Left ventricle myocardium superior (tissue), 1 donor: Measurements from ENCODE around the gene EIF5B. TPM values are rescaled to one million over a fixed set of nuclear protein-coding genes. Genes with fewer than 3 reads are reported as not detected.

Experiments
- ATAC-seq: fragments of 200-7000 bp; cut with Tn5 transposase; one replicate; pipeline ENCODE4 v1.9.1; 2020; ENCODE audit warnings: mild to moderate bottlenecking, moderate library complexity
- DNase-seq: peaks from one replicate; pipeline ENCODE4 v3.0.0-alpha.2; 2020
- intact Hi-C: fragments of 100-400 bp; cut with micrococcal nuclease; formaldehyde crosslinking; loops from one replicate; pipeline ENCODE4 v1.11.0; 2022
- total RNA-seq: library from RNA; stranded (reverse); fragmentation: NEBNext Ultra II Directional; extraction: Animal tissue kit (Norgen Biotek cat#: 25700); gene quantifications from one replicate; pipeline ENCODE4 v1.2.1, GENCODE V29; 2021
- donor health status: DM: no; HTN: yes; CAD: no; lungs with severe emphysema.

EIF5B gene
- total RNA-seq, 1 donor from 2014 or later = 89.4 TPM

DNA sequence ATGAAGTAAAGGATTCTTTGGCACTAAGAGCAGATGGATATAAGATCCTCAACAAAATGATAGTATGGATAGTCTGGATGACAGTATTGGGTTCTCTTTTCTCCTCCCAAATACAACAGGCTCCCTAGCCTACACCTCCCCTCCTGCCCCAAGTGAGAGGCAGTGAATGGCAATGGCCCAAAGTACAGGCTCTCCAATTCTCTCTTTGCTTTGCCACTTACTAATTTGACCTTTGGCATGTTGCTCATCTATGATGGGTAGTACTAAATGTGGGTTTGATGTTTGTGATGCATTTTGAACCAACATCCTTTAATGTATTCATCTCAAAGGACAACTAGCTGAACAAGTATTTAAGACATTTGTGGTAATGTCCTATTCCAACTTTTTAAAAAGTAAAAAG is 65.9 kb downstream of the EIF5B start:
- ATAC-seq = peak; percentile 3
- intact Hi-C loops = no loop called here
- DNase-seq = no peak

DNA sequence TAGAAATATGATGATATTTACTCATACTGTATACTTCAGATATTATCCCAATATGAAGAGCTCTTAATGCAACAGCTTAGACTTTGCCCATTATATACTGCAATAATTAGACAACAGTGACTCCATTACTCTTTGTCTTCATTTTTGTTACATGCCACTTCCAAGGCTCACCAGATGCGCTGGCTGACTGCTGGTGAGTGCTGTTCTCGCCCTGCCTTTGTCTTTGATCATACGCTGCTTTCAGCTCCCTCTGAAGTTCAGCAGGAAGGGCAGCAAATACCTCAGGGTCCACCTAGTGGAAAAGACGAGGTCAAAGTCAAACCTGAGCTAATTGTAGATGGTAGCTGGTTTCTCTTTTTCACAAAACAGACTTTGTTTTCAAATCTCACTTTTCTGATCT is 66.3 kb downstream of the EIF5B start:
- DNase-seq (no peak), ATAC-seq (peak; percentile 67)
- intact Hi-C loops = no loop called here

DNA sequence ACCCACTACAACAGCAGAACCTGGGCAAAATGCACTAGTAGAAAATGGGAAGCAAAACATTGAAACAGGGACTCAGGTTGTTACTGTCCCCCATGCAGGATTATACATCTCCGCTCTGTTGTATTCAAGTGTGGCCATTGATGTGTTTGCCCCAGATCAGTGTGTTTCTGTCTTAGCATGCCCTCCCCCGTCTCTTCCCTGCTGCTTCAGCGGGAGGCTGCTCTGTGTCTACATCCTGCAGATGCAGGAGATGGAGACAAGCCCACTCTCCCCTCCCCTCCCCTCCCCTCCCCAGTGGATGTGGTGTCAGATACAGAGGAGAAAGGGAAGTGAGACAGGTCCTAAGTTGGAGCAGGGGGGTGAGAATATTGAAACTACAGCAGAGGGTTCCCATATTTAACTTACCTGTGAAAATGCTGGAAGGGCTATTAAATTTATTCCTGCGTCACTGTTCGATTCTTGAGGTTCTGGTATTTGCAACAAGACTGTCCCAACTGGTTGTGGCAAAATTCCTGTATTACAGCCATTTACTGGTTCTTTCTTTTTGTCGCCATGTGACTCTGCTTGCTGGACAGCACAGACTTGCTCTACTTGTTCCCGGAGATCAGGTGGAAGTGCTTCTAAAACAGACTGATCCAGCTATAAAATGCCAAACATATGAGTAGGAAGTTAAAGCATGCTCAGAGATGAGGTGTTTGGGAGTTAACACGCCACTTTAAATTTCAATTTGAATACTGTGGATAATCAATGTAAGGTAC is 67.0 kb downstream of the EIF5B start:
- ATAC-seq = peak; percentile 39
- intact Hi-C loops = no loop called here
- no peak for DNase-seq

- intact Hi-C loops = no loop called here
- DNase-seq = no peak
- ATAC-seq = peak; percentile 89
Observed at GRCh38 chr2:99404797-99405669, 67.8 kb downstream of the EIF5B start.

DNA sequence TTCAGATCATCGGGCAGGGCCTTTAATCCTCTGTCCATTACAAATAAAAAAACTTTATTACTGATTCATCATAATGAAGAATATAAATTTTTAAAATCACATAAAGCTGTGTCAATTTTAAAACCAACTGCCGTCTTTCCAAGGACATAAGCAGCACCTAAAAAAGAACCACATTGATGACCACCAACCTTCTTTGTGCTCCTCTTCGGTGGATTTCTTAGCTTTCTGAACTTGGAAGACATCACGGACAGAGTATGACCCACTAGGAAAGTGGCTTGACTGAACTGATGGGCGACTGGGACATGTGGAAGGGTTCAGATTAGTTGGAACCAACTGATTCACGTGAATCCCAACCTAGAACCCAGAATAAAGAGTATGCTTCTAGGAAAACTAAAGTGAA is 68.9 kb downstream of the EIF5B start:
- no peak for DNase-seq
- no peak for ATAC-seq
- intact Hi-C loops = no loop called here

- no peak for ATAC-seq
Observed at GRCh38 chr2:99410276-99410675, 73.1 kb downstream of the EIF5B start.

GRCh38 chr2:99414566-99414965 is 77.4 kb downstream of the EIF5B start:
- ATAC-seq (no peak), DNase-seq (no peak)
- intact Hi-C loops = no loop called here

More at GRCh38 chr2:99410276-99410675, 73.1 kb downstream of the EIF5B start:
- DNase-seq = no peak
- intact Hi-C loops = no loop called here

DNA sequence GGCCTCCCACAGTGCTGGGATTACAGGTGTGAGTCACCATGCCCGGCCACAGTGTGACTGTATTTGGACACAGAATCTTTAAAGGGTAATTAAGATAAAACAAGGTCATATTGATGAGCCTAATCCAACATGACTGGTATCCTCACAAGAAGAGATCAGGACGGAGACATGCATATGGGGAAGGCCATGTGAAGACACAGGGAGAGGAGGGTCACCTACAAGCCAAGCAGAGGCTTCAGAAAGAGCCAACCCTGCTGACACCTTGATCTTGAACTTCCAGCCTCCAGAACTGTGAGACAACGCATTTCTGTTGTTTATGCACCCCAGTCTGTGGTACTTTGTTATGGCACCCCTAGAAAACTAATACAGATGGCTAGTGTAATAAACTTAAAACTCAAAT is 80.2 kb downstream of the EIF5B start:
- ATAC-seq (no peak), DNase-seq (no peak)
- intact Hi-C loops = no loop called here

- no peak for DNase-seq
- intact Hi-C loops = no loop called here
- no peak for ATAC-seq
Observed at GRCh38 chr2:99420031-99420430, 82.8 kb downstream of the EIF5B start.

DNA sequence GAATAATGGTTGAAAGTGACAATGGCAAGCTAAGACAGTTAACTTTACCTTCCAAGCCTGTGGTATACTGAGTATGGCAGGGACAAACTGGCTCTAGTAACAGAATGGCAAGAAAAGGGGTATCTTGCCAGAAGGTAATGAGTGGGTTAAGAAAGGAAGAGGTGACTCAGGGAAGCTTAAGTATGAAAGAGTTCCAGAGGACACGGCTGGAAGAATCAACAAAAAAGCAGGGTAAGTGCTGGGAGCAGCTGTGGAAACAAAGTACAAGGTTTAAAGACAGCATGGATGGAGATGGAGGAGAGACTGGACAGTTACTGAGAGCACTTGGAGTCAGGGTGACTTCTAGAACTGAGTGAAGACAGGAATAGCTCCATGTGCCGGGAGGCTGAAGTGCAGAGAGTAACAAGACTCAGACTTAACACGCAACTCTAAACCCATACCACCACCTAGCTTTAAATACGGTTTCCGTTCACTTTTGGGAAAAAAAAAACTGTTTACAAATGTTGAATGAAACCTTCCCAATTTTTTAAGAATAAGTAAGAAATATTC is 83.6 kb downstream of the EIF5B start:
- intact Hi-C loops = no loop called here
- DNase-seq (no peak), ATAC-seq (peak; percentile 87)

GRCh38 chr2:99421469-99421868 is 84.3 kb downstream of the EIF5B start:
- intact Hi-C loops = no loop called here
- ATAC-seq (peak; percentile 46), DNase-seq (no peak)

DNA sequence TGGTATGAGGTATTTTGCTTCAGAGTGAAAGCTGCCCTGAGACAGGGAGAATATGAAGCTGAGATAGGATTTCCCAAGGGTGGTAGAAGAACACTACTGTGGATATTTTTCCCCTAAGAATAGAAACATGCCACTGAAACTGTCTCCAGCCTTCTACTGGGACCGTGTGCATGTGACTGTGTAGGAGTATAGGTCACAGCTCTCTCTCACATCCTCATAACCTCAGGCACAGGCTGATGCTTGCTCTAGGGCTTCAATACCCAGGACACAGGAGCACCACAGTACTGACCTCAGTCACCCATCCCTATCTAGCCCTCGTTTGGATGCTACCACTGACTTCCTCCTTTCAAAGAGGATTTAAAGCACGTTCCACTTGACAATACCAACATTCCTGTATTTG is 85.4 kb downstream of the EIF5B start:
- ATAC-seq (peak; percentile 76), DNase-seq (no peak)
- intact Hi-C loops = no loop called here

GRCh38 chr2:99424371-99424770 is 87.2 kb downstream of the EIF5B start:
- no peak for ATAC-seq
- no peak for DNase-seq
- intact Hi-C loops = no loop called here

- intact Hi-C loops = no loop called here
- ATAC-seq (no peak), DNase-seq (no peak)
Observed at GRCh38 chr2:99425022-99425421, 87.8 kb downstream of the EIF5B start.

GRCh38 chr2:99430614-99431291 is 93.6 kb downstream of the EIF5B start:
- DNase-seq (no peak), ATAC-seq (no peak)
- intact Hi-C loops = no loop called here

- ATAC-seq = peak; percentile 32
- intact Hi-C loops = no loop called here
- DNase-seq = no peak
Observed at GRCh38 chr2:99431587-99432275, 94.5 kb downstream of the EIF5B start.

DNA sequence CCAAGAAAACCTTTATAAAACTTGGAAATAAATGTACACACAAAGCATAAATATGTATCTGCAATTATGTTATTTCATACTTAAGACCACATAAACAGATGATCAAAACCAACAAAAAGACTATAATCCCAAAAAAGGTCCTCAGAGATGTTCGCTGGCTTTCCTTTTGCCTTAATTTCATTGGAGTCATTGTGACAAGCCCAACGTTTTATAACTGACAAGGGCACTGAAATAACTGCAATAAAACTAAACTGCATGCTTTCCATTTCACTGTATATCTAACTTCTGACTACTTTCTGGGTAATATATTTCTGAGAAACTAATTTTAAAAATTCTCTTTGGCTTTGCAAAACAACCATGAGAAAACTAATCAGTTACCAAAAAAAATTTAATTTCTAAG is 96.2 kb downstream of the EIF5B start:
- no peak for ATAC-seq
- intact Hi-C loops = no loop called here
- no peak for DNase-seq

DNA sequence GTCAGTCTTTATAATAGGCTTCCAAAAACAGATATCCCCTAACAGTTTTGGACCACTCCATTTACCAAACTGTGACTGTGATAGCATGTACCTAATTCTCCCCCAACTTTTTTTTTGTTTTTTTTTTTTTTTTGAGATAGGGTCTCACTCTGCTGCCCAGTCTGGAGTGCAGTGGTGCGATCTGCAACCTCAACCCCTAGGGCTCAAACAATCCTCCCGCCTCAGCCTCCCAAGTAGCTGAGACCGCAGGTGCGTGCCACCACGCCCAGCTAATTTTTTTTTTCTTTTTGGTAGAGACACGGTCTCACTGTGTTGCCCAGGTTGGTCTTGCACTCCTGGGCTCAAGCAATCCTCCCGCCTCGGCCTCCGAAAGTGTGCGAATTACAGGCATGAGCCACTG is 99.7 kb downstream of the EIF5B start:
- ATAC-seq (no peak), DNase-seq (no peak)
- intact Hi-C loops = no loop called here

DNA sequence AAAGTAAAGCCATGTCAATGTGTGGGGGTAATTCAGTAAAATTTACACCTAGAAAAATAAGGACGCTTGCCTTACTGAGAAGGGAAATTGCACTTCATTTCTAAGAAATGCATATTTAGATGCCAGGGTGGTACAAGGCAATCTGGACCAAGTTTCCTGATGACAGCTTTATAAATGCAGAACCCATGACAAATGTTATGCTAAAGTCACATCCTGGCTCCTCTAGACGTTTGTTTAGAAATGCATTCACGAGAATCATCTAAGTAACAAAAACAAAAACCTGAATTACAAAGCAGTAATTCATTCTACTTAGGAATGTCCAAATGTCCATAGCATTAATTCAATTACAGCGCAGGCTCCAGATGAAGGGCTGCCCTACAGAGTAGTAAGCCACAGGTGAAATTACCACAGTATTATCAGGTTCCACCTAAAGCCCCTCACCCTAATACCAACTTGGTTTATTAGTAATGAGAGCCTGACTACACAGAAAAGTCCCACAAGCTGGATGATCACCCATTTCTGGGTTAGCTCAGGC is 102.8 kb downstream of the EIF5B start:
- intact Hi-C loops = loop anchor here (10.0 kb wide), 1 partner anchor 55 kb away; the partner anchor contains the start of gene REV1
- ATAC-seq (no peak), DNase-seq (no peak)
